Mesendoderm (in vitro differentiated cells): ENCODE measurements around the gene MFAP1.
A peak's percentile ranks its signal among the peaks of the same experiment; 100 is the strongest.

Source experiments
- DNase-seq: peaks from one replicate; pipeline ENCODE4 v3.0.0; 2013
- H2AK5ac ChIP-seq: 2 replicates; pipeline ENCODE4 v1.6.1; 2013; ENCODE audit warnings: low read length, inconsistent platforms
- H2BK120ac ChIP-seq: 2 replicates; pipeline ENCODE4 v1.6.1; 2013; ENCODE audit warnings: low read depth, mild to moderate bottlenecking, low read length, moderate library complexity, mixed read lengths
- H2BK15ac ChIP-seq: replicated peaks from 2 replicates; pipeline ENCODE4 v1.6.1; 2013; ENCODE audit warnings: low read depth, mild to moderate bottlenecking, moderate library complexity
- H2BK5ac ChIP-seq: 2 replicates; pipeline ENCODE4 v1.6.1; 2013; ENCODE audit warnings: low read length, inconsistent platforms
- H3K18ac ChIP-seq: 2 replicates; pipeline ENCODE4 v1.6.1; 2013; ENCODE audit warnings: mild to moderate bottlenecking, low read length, mixed read lengths
- H3K23ac ChIP-seq: one replicate; pipeline ENCODE4 v1.6.1; 2013; ENCODE audit warnings: low read length
- H3K27ac ChIP-seq: 2 replicates; pipeline ENCODE4 v1.5.1; 2013; ENCODE audit warnings: low read depth, mild to moderate bottlenecking, inconsistent platforms, low read length, moderate library complexity
- H3K27me3 ChIP-seq: 2 replicates; pipeline ENCODE4 v1.6.1; 2013; ENCODE audit warnings: low read length, control low read depth, mild to moderate bottlenecking, inconsistent platforms; ENCODE audit not compliant: insufficient read depth, poor library complexity
- H3K36me3 ChIP-seq: 2 replicates; pipeline ENCODE4 v1.6.1; 2013; ENCODE audit warnings: low read length, inconsistent platforms; ENCODE audit not compliant: control insufficient read depth, insufficient read depth
- H3K4ac ChIP-seq: one replicate; pipeline ENCODE4 v1.6.1; 2013; ENCODE audit warnings: low read depth, mild to moderate bottlenecking, low read length, moderate library complexity
- H3K4me1 ChIP-seq: 2 replicates; pipeline ENCODE4 v1.6.1; 2013; ENCODE audit warnings: low read depth, low read length, inconsistent platforms; ENCODE audit not compliant: control insufficient read depth
- H3K4me2 ChIP-seq: 2 replicates; pipeline ENCODE4 v1.6.1; 2013; ENCODE audit warnings: low read length
- H3K4me3 ChIP-seq: 2 replicates; pipeline ENCODE4 v1.5.1; 2013; ENCODE audit warnings: mild to moderate bottlenecking, low read length
- H3K56ac ChIP-seq: one replicate; pipeline ENCODE4 v1.6.1; 2013; ENCODE audit warnings: low read length
- H3K79me1 ChIP-seq: 2 replicates; pipeline ENCODE4 v1.6.1; 2013; ENCODE audit warnings: low read length, inconsistent platforms
- H3K79me2 ChIP-seq: 2 replicates; pipeline ENCODE4 v1.6.1; 2013; ENCODE audit warnings: mild to moderate bottlenecking, low read length; ENCODE audit not compliant: control insufficient read depth, insufficient read depth
- H3K9ac ChIP-seq: 2 replicates; pipeline ENCODE4 v1.6.1; 2013; ENCODE audit warnings: low read length, inconsistent platforms
- H4K5ac ChIP-seq: one replicate; pipeline ENCODE4 v1.6.1; 2013; ENCODE audit warnings: low read length
- H4K8ac ChIP-seq: one replicate; pipeline ENCODE4 v1.6.1; 2013; ENCODE audit warnings: low read depth, mild to moderate bottlenecking, control low read depth, low read length, moderate library complexity
- WGBS: extraction: QIAGEN DNeasy Blood & Tissue Kit; methylation state at CpG from one replicate; pipeline ENCODE4 v1.1.7; 2013; ENCODE audit warnings: low lambda C conversion rate, missing lambda C conversion rate; ENCODE audit not compliant: insufficient coverage; ENCODE audit errors: extremely low coverage; 5-methylcytosine and 5-hydroxymethylcytosine counted together

The MFAP1 gene

DNA sequence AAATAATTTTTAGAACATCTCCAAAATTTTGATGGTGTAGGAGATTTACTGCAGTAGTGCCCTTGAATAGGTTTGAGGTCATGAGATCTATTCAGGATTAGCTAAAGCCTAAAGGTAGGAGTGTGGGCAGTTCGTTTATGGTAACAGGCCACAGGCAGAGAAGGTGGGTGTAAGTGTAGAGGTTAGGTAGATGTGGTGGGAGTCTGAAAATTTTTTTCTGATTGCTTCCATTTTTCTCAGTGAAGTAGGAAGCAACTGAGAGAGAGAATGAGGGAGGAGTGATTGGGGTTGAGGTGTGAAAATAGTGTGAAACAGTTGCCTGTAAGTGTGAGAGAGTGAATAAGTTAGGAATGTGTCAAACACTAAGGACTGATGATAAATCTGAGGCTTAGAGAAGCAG lies 45.5 kb downstream of the MFAP1 start:
- H3K79me1 ChIP-seq: no peaks in the 10 kb centered on the region
- H3K23ac ChIP-seq: no peak overlapping the region
- no peak overlapping the region for H2BK15ac ChIP-seq
- no peak for DNase-seq
- no peak overlapping the region for H3K9ac ChIP-seq
- no peaks in the 10 kb centered on the region for H3K36me3 ChIP-seq
- no peak overlapping the region for H3K56ac ChIP-seq
- H3K4me2 ChIP-seq: no peak overlapping the region
- no peak overlapping the region for H4K5ac ChIP-seq
- H4K8ac ChIP-seq: no peak overlapping the region
- H2BK120ac ChIP-seq: no peak overlapping the region
- no peak overlapping the region for H3K4me3 ChIP-seq
- H2AK5ac ChIP-seq: no peak overlapping the region
- no peak overlapping the region for H3K27ac ChIP-seq
- H3K18ac ChIP-seq: no peak overlapping the region
- H3K4me1 ChIP-seq: peaks cover 7% of the 10 kb centered on the region
- H3K79me2 ChIP-seq: no peaks in the 10 kb centered on the region
- no peak overlapping the region for H3K4ac ChIP-seq
- H3K27me3 ChIP-seq: no peaks in the 10 kb centered on the region
- no peak overlapping the region for H2BK5ac ChIP-seq
- no CpG with 5 or more reads among the region's 1 CpG for WGBS

GRCh38 chr15:43777267-43777914 lies 47.1 kb downstream of the MFAP1 start:
- H3K79me2 ChIP-seq: no peaks in the 10 kb centered on the region
- WGBS: 100% methylated on average over 2 of the region's 31 CpGs
- no peak overlapping the region for H2BK120ac ChIP-seq
- no peak overlapping the region for H3K27ac ChIP-seq
- no peak overlapping the region for H3K4ac ChIP-seq
- no peaks in the 10 kb centered on the region for H3K27me3 ChIP-seq
- no peak overlapping the region for H2AK5ac ChIP-seq
- DNase-seq: peak; percentile 78
- no peak overlapping the region for H2BK15ac ChIP-seq
- H3K79me1 ChIP-seq: no peaks in the 10 kb centered on the region
- no peak overlapping the region for H4K5ac ChIP-seq
- H3K23ac ChIP-seq: no peak overlapping the region
- peak overlapping the region; percentile 93 for H3K4me2 ChIP-seq
- no peak overlapping the region for H3K18ac ChIP-seq
- H2BK5ac ChIP-seq: no peak overlapping the region
- peak overlapping the region; percentile 89 for H3K56ac ChIP-seq
- H3K36me3 ChIP-seq: no peaks in the 10 kb centered on the region
- H3K4me1 ChIP-seq: peaks cover 7% of the 10 kb centered on the region
- H3K4me3 ChIP-seq: peak overlapping the region; percentile 47
- H3K9ac ChIP-seq: peak overlapping the region; percentile 78
- no peak overlapping the region for H4K8ac ChIP-seq

GRCh38 chr15:43776718-43777266 lies 47.7 kb downstream of the MFAP1 start, which contains the start of gene ELL3:
Gene ELL3, minus strand, starts transcription at chr15:43776966. Its CDS starts 65 bp downstream, at chr15:43776901.
- Histone ChIP-seq H2BK15ac (no peak within 1 kb of the TSS), H3K4me3 (peak within 1 kb of the TSS; percentile 47), H2BK120ac (no peak within 1 kb of the TSS), H3K4ac (no peak within 1 kb of the TSS), H3K36me3 (peaks cover 2% of the 10 kb centered on the region), H3K27ac (no peak within 1 kb of the TSS), H3K56ac (peak within 1 kb of the TSS; percentile 89), H2BK5ac (no peak within 1 kb of the TSS), H3K4me1 (peaks cover 7% of the 10 kb centered on the region), H3K23ac (peak within 1 kb of the TSS; percentile 1), H2AK5ac (no peak within 1 kb of the TSS), H3K27me3 (no peaks in the 10 kb centered on the region), H3K18ac (no peak within 1 kb of the TSS), H3K4me2 (peak within 1 kb of the TSS; percentile 93), H3K79me2 (no peaks in the 10 kb centered on the region), H4K5ac (no peak within 1 kb of the TSS), H3K79me1 (no peaks in the 10 kb centered on the region), H3K9ac (peak within 1 kb of the TSS; percentile 78), H4K8ac (no peak within 1 kb of the TSS)
- peak; percentile 87 for DNase-seq
- no CpG with 5 or more reads among the region's 41 CpGs for WGBS

DNA sequence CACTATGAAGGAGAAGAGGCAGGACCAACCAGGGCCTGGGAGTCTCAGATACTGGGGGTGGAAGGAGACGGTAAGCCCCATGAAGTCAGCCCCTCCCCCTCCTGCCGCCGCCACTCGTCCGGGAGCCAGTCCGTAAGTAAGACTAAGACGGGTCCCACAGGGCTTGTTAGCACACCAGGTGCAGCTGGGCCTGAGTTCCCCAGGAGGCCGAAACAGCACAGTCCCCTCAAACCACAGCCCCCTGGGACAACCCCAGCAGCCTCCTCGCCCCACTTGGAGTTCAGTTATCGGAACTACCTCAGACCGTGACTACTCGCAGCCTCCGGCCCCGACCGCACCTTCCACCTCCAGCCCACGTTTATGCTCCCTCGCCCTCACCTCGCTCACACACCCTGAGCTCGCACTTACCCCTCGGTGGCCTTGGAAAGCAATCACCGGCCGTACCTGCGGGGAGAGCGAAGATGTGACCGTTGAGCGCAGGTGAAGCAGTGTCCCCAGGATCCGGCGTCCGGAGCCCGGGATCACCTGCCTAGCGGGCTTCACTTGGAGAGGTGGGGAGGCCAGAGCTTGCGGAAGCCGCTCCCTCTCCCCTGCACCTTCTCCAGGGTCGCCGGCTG lies 48.3 kb downstream of the MFAP1 start:
- H2BK120ac ChIP-seq: no peak overlapping the region
- H3K4me1 ChIP-seq: peaks cover 7% of the 10 kb centered on the region
- no peak overlapping the region for H3K27ac ChIP-seq
- no peak overlapping the region for H4K8ac ChIP-seq
- no CpG with 5 or more reads among the region's 35 CpGs for WGBS
- H3K36me3 ChIP-seq: peaks cover 5% of the 10 kb centered on the region
- H4K5ac ChIP-seq: no peak overlapping the region
- H3K23ac ChIP-seq: peak overlapping the region; percentile 1
- DNase-seq: peak; percentile 63
- H3K27me3 ChIP-seq: no peaks in the 10 kb centered on the region
- no peaks in the 10 kb centered on the region for H3K79me2 ChIP-seq
- no peak overlapping the region for H3K18ac ChIP-seq
- H3K4ac ChIP-seq: no peak overlapping the region
- H3K79me1 ChIP-seq: no peaks in the 10 kb centered on the region
- no peak overlapping the region for H2BK5ac ChIP-seq
- peak overlapping the region; percentile 1 for H3K4me3 ChIP-seq
- H3K56ac ChIP-seq: peak overlapping the region; percentile 56
- peak overlapping the region; percentile 25 for H3K4me2 ChIP-seq
- H3K9ac ChIP-seq: peak overlapping the region; percentile 39
- H2AK5ac ChIP-seq: no peak overlapping the region
- no peak overlapping the region for H2BK15ac ChIP-seq

DNA sequence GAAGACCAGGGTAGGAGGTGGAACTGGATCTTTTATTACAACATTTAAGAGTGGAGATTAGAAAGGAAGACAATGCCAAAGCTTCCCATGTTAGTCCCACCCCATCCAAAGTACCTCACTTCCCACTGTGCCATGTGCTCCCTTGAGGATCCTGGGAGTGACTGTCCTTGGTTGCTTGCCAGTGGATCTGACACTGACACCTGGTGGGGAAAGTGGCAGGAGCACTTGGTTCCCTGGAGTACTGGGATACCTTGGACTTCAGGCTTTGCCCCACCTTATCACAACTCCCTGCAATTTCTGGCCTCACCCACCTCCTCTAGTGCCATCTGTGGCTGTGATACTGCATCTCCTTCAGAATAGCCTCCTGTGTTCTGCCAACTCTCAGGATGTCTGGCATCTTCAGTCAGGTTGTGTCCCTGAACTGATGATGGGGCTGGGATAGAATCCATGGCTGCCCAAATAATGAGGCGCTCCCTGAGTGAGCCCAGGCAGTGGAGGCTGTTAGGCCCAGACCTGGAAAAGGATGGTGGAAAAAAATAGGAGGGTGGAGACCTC lies 49.0 kb downstream of the MFAP1 start:
- no peak overlapping the region for H3K4me3 ChIP-seq
- no peaks in the 10 kb centered on the region for H3K79me1 ChIP-seq

More for the DNA sequence above, 49.0 kb downstream of the MFAP1 start:
- Histone ChIP-seq H3K27me3 (no peaks in the 10 kb centered on the region), H3K18ac (no peak overlapping the region), H2BK120ac (no peak overlapping the region), H2BK5ac (no peak overlapping the region), H3K56ac (no peak overlapping the region), H3K4me1 (peaks cover 7% of the 10 kb centered on the region), H3K4me2 (peak overlapping the region; percentile 25), H2AK5ac (no peak overlapping the region), H2BK15ac (no peak overlapping the region), H3K23ac (no peak overlapping the region), H4K5ac (no peak overlapping the region), H4K8ac (no peak overlapping the region), H3K9ac (no peak overlapping the region), H3K4ac (no peak overlapping the region), H3K36me3 (peaks cover 7% of the 10 kb centered on the region), H3K27ac (no peak overlapping the region), H3K79me2 (no peaks in the 10 kb centered on the region)
- peak; percentile 92 for DNase-seq
- WGBS: no CpG with 5 or more reads among the region's 1 CpG
